ENCODE data around the gene MAPK8IP3. TPM values are rescaled to one million over a fixed set of nuclear protein-coding genes. Genes with fewer than 3 reads are reported as not detected.

MAPK8IP3 gene, protein sequence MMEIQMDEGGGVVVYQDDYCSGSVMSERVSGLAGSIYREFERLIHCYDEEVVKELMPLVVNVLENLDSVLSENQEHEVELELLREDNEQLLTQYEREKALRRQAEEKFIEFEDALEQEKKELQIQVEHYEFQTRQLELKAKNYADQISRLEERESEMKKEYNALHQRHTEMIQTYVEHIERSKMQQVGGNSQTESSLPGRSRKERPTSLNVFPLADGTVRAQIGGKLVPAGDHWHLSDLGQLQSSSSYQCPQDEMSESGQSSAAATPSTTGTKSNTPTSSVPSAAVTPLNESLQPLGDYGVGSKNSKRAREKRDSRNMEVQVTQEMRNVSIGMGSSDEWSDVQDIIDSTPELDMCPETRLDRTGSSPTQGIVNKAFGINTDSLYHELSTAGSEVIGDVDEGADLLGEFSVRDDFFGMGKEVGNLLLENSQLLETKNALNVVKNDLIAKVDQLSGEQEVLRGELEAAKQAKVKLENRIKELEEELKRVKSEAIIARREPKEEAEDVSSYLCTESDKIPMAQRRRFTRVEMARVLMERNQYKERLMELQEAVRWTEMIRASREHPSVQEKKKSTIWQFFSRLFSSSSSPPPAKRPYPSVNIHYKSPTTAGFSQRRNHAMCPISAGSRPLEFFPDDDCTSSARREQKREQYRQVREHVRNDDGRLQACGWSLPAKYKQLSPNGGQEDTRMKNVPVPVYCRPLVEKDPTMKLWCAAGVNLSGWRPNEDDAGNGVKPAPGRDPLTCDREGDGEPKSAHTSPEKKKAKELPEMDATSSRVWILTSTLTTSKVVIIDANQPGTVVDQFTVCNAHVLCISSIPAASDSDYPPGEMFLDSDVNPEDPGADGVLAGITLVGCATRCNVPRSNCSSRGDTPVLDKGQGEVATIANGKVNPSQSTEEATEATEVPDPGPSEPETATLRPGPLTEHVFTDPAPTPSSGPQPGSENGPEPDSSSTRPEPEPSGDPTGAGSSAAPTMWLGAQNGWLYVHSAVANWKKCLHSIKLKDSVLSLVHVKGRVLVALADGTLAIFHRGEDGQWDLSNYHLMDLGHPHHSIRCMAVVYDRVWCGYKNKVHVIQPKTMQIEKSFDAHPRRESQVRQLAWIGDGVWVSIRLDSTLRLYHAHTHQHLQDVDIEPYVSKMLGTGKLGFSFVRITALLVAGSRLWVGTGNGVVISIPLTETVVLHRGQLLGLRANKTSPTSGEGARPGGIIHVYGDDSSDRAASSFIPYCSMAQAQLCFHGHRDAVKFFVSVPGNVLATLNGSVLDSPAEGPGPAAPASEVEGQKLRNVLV (N-terminal part only)
- total RNA-seq, result 179 TPM

DNA sequence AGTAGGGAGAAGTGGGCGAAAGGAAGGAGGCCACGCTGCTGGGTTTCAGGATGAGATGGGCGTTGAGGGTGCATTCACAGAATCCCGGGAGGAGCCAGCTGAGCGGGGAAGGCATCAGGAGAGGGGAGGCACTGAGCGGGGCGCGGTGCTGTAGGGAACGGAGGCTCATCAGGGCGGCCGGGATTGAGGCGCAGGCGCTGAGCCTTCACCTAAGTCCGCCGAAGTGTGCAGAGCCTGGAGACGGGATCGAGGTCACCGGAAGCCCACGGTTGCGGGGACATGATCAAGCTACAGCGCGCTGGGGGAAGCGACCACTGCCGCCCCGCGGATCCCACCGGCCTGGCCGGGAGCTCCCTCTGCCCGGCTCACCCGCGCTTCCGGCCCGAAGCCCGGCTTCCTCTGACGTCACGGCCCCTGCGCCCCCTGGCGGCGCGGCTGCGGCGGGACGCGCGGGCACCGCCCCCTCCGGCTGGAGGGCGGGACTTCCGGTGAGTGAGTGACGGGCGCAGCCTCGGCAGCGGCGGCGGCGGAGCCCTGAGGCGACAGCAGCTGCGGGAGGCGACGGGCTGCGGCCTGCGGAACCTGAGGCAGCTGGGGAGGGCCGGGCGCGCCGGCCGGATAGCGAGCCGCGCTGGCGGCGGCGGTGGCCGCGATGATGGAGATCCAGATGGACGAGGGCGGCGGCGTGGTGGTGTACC lies at the start of gene MAPK8IP3:
Gene MAPK8IP3 (plus strand): TSS at position 508 of the 698 bp plus-strand sequence. CDS start 145 bp downstream, at position 653.
- peak; percentile 91 to 99 (median 92) for DNase-seq (ENCODE audit: low read depth in 2 of 3, low spot score in 2 of 3)

DNA sequence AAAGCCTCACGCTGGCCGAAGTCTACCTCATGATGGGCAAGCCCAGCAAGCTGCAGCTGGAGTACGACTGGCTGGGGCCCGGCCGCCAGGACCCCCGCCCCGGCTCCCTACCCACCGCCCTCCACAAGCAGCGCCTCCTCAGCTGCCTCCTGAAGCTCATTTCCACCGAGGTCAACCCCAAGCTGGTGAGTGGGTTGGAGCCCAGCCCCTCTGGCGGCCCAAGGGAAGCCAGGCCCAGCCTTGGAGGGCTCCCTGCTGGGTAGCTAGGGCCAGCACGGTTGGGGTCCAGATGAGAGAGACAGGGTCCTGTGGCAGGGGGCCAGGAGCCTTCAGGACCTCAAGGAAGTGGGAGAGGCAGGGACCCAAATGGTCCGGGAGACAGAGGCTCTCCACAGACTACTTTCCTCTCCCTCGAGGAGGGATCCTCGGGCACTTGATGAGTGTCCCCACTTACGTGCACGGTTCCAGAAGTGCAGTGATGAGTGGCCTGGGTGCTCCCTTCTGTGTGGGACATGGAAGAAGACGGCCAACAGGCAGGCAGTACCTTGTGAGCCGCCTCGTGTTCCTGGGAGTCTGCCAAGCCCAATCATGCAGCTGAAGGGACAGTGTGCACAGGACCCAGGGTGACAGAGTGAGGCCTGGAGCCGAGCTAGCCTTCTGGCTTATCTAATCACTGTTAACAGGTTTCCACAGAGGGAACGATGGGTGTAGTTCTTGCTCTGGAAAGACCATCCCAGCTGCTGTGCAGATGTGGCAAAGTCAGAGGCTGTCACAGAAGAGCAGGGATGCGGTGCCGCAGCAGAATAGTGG lies 49.0 kb upstream of the MAPK8IP3 start:
- no peak for DNase-seq (ENCODE audit: low read depth in 2 of 3, low spot score in 2 of 3)

DNA sequence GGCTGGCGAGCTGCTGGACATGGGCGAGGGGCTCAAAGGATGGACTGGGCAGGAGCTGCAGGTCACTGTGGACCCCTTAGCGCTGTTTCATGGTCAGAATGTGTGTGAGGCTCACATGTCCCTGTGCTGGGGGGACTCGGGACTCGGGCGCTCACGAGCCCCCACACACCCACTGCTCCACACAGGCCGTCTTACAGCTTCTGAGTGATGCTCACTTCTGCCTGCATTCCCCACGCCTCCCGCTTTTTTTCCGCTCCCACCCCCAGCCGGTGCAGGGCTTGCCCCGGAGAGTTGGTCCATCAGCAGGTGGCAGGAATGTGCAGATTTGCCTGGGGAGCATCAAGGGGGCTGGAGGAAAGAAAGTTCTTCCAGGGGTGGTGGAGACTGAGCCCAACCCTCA lies 48.2 kb upstream of the MAPK8IP3 start:
- DNase-seq (ENCODE audit: low read depth in 2 of 3, low spot score in 2 of 3), result no peak

DNA sequence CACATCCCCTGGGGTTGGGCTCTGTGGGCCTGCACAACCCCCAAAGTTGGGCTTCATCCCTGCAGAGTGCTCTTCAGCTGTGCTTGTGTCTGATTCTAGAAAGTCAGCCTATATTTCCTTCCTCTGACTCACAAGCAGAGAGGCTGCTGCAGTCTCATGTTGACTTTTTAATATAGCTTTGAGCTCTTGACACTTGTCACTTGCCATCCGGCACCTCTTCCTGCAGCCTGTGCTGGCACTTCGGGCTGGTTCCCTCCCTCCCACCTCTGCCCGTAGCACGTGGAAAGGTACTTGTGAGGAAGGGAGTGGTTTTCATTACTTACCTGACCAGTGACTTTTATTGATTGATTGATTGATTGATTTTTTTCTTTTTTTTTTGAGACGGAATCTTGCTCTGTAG lies 47.0 kb upstream of the MAPK8IP3 start:
- DNase-seq (ENCODE audit: low read depth in 2 of 3, low spot score in 2 of 3), result no peak

DNA sequence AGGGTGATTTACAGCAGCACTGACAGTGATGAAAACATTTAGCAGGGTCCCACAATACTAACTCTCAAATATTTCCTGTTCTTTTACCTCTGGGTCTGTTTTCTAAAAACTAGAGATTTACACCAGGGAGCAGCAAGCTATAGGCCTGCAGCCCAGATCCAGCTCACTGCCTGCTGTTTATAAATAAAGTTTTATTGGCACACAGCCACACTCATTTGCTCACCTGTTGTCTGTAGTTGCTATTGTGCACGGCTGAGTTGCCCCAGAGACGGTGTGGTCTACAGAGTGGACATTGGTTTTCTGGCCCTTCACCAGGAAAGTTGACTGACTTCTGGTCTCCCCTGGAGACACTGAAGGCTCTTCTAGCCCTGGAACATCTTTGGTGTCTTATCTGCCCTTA lies 44.2 kb upstream of the MAPK8IP3 start:
- DNase-seq (ENCODE audit: low read depth in 2 of 3, low spot score in 2 of 3), result no peak

DNA sequence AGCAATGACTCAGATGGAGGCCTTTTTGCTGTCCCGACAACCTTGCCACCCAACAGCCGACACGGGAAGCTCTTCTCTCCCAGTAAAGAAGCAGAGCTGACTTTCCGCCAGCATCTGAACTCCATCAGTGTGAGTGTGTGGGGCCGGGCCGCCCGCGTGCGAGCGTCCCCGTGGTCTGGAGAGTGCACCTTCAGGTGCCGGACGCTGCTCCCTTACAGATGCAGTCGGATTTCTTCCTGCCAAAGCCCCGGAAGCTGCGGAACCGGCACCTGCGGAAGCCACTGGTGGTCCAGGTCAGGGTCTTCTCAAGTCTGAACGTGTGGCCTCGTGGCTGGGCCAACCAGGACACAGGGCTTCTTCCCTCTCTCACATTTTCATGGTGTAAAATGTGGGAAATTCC lies 43.5 kb upstream of the MAPK8IP3 start:
- DNase-seq (ENCODE audit: low read depth in 2 of 3, low spot score in 2 of 3), result no peak

DNA sequence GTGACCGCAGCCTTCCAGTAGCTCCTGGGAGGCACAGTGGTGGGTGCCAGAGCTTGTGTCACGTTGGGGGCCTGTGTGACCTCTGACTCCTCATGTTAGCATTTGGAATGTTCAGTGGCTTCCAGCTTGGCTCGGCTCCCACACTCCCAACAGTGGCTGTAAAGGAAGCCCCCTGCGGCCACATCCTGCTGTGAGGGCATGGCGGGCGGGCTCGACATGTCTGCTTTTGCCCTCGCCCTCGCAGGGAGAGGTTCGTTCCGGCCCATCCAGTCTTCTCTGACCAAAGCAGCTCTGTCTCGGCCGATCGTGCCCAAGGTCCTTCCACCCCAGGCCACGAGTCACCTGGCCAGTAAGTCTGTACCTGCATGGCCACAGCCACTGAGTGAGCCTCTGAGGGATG lies 40.2 kb upstream of the MAPK8IP3 start:
- no peak for DNase-seq (ENCODE audit: low read depth in 2 of 3, low spot score in 2 of 3)

DNA sequence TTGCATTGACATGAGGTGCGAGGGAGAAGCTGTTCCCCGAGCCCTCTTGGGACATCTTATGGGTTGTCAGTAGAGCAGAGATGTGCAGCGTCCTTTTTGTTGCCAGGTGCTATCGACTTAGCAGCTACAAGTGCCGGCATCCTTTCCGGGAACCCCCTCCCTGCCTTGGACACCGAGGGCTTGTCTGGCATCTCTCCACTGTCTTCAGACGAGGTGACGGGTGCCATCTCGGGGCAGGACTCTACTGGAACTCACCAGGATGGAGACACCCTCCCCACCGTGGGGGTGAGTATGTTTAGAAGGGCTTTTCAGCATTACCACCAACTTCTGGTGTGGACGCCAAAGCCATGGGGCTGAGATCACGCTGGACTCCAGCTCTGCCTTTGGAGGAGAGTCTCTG lies 39.7 kb upstream of the MAPK8IP3 start:
- DNase-seq (ENCODE audit: low read depth in 2 of 3, low spot score in 2 of 3), result no peak

DNA sequence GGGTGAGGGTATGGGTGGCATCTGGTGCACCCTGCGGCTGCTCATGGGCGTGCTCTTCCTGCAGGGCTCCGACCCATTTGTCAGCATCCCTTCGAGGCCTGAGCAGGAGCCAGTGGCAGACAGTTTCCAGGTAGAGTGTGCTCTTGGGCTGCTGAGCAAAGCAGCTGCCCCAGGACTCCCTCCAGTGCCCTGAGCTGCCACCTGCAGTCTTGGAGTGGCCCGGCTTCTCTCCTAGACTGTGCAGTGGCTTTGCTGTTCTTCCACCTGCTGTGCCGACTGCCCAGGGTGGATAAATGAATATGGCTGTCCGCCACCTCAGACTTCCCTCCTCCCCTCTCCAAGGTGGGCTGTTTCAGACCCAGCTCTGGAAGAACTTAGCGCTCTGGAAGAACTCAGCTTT lies 38.7 kb upstream of the MAPK8IP3 start:
- DNase-seq (ENCODE audit: low read depth in 2 of 3, low spot score in 2 of 3), result no peak

DNA sequence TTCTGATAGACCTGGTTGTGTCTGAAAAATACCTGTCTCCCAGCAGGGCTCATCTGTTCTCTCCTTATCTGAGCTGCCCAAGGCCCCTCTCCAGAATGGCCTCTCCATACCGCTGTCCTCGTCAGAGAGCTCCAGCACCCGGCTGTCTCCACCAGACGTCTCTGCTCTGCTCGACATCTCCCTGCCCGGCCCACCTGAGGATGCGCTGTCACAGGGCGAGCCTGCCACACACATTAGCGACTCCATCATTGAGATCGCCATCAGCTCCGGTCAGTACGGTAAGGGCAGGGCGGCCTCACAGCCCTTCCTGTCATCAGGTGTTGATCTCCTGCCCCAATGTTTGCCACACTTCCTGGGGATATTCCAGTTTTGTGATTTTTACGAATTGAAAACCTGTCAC lies 38.1 kb upstream of the MAPK8IP3 start:
- DNase-seq (ENCODE audit: low read depth in 2 of 3, low spot score in 2 of 3), result no peak

DNA sequence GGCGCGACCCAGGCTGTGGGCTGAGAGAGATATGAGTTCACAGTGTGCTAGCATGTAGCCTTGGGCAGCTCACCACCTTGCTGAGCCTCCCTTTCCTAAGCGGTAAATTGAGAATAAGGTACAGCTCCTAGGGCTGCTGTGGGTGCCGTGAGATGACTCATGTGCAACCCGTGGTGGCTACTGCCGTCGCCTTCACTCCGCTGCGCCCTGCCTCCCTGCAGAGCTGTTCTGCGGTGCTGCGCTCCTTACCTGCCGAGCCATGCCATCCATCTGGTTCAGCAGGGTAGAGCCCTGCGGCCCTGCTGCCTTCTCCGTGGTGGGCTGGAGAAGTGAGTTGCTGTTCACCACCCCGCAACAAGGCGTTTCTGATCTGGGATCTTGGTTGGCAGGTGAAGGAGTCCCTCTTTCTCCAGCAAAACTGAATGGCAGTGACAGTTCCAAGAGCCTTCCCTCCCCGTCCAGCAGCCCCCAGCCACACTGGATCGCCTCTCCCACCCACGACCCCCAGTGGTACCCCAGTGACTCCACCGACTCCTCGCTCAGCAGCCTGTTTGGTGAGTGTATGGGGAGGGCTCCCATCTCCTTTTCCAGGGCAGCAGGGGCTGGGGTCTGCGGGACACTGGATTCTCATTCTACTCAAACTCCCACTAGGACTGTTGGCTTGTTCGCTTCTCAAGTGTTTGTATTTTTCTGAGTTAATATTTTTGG lies 37.2 kb upstream of the MAPK8IP3 start:
- no peak for DNase-seq (ENCODE audit: low read depth in 2 of 3, low spot score in 2 of 3)

DNA sequence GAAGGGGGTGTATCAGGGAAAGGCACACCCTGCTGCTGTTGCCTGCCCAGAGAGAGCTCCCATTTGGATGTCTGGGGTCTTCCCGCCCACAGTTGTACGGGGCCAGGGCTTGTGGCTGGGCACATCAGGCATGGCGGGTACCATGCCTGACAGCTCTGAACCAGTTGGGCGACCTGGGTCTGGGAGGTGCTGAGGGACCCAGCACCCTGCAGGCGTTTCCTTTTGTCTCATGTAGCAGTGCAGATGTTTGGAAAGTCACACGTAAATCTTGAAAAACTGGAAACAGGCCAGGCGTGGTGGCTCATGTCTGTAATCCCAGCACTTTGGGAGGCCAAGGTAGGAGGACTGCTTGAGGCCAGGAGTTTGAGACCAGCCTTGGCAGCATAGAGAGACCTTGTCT lies 36.3 kb upstream of the MAPK8IP3 start:
- no peak for DNase-seq (ENCODE audit: low read depth in 2 of 3, low spot score in 2 of 3)

DNA sequence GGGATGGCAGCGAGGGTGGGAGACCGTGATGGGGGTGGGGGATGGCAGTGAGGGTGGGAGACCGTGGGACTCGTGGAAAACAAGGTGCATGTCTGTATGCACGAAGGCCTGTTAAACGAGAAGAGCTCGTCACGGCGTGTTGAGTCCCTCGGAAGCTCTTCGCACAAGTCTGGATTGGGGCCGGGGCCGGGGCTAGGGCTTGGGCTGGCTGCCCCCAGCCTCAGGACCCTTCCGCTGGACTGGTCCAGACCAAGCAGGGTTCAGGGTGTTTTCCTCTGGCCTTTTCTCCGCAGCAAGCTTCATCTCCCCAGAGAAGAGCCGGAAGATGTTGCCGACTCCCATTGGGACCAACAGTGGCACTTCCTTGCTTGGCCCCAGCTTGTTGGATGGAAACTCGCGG lies 35.6 kb upstream of the MAPK8IP3 start:
- DNase-seq (ENCODE audit: low read depth in 2 of 3, low spot score in 2 of 3), result no peak

DNA sequence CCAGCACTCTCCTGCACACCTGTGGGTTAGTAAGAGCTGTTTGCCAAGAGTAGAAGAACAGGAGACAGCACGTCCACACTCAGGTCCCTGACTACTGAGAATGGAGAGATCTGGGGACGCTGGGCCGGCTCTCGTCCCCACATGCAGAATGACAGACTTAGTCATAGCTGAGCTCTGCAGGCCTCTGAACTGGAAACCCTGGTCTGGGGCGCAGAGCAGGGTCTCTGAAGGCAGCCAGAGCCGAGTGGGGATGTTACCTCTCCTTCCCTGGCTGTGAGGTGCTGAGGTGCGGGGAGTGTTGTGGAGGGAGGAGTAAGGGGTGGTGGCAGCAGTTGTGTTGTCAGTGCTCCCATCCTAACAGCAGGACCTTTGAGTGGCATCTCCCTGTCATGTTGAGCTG lies 35.1 kb upstream of the MAPK8IP3 start:
- no peak for DNase-seq (ENCODE audit: low read depth in 2 of 3, low spot score in 2 of 3)

DNA sequence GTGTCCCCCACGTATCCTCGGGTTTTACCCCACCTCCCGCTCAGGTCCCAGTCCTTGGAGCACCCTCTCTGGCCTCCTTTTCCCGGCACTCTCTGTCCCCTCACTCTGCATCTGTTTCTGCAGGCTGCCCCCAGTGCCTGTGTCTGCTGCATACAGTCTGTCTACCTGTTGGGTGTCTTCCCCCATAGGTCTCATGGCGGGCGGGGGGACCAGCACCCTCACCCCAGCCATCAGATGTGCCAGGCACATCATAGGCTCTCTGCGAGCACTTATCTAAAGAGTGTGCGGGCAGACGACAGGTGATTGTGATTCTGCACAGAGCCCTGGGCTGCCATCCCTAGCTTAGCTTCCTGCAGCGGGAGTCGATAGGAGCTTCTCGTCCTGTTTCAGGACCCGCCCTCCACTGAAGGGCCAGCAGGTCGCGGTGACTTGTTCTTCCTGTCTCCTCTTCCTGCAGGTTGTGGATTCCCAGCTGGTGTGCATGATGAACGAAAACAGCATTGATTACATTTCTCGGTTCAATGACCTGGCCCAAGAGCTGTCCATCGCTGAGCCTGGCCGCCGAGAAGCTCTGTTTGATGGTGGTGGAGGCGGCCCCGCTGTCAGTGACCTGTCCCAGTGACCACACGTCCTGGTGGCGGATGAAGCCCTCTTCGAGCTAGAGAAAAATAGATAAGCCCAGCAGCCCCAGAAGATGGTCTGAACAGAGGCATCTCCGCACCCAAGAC lies 32.4 kb upstream of the MAPK8IP3 start:
- no peak for DNase-seq (ENCODE audit: low read depth in 2 of 3, low spot score in 2 of 3)

DNA sequence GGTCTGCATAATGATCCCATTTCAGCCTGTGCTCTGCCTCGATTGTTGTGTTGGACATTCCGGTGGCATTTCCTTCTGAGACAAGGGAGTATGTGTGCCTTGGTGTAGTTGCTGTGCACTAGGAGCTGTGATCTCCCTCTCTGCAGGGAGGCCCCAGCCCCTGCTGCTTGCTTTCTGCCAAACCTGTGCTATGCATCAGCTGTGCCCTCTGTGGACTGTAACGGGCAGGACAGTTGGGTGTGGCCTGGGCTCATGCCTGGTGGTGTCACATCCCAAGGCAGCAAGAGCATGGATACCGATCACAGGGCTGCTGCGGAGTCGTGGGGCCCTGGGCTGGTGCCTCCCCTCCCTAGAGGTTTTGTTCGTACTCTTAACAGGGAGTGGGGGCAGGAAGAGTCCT lies 31.7 kb upstream of the MAPK8IP3 start:
- no peak for DNase-seq (ENCODE audit: low read depth in 2 of 3, low spot score in 2 of 3)

DNA sequence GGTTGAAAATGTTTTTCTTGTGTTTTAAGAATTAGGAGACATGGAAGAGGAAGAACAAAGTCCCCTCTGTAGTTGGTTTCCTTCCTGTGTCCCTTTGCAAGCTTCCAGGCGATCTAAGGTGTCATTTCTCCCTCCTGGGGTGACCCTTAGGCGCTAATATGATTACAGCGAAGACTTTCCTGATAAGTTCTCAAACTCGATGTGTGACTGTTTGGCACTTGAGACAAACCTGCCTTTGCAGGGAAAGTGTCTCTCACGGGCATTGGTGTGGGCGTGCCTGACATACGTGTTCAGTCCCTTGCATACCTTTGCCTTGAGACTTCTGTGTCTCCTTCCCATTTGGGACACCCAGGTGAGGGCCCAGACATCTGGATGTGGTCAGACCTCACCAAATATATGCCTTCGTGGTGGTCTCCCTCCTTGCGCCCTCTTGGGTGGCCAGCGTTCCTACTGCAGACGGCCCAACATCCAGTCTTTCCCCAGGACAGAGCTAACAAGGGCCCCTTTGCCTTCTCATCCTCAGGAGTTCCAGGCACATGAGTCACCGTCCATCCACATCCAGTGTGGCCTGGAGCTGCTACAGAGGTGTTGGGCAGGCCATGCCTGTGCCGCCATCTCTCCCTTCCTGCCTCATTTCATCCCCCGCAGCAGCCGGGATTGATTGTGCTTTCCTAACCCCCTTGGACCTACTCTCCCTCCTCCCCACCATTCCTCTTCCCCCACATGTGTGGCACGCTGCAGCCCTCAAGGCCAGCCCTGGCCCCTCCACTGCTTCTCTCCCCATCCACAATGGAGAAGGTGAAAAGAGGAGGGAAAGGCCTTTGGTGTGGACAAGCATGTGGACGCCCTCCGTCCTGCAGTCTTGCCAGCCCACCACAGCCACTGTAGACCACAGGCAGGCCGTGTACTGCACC lies 31.0 kb upstream of the MAPK8IP3 start:
- no peak for DNase-seq (ENCODE audit: low read depth in 2 of 3, low spot score in 2 of 3)

Data from hematopoietic multipotent progenitor cell (in vitro differentiated cells).